Tibial nerve (tissue), 4 donors: ENCODE measurements around the gene DDB1. TPM values are rescaled to one million over a fixed set of nuclear protein-coding genes. Genes with fewer than 3 reads are reported as not detected.

Experiments used
- total RNA-seq, 4 donors: library from RNA; depleted of rRNA; stranded (reverse); fragments of >200 nt; gene quantifications; one replicate each; pipeline ENCODE4 v1.1.0, GENCODE V29; 2016

The DDB1 gene
- total RNA-seq, 4 donors from 2014 or later: 100 to 138 (median 113) TPM

Other genes with a start within 250 kb of the DDB1 start
- 1 to 10 TPM in 1 of 4 donors, under 1 TPM in 3; 0.20 to 1.8 (median 0.43) TPM for gene CD5, start 230.6 kb downstream of the DDB1 start, total RNA-seq
- gene VPS37C, start 171.7 kb downstream of the DDB1 start, total RNA-seq: 10 to 100 TPM; 11.8 to 22.2 (median 13.6) TPM
- gene PGA3, start 129.6 kb downstream of the DDB1 start, total RNA-seq: 10 to 100 TPM in 1 of 4 donors, 1 to 10 TPM in 1, not detected in 2; 1.5 to 11.1 TPM
- gene PGA4, start 110.8 kb downstream of the DDB1 start, total RNA-seq: 10 to 100 TPM in 1 of 4 donors, 1 to 10 TPM in 2, not detected in 1; 2.2 to 10.5 (median 8.6) TPM
- gene PGA5, start 91.9 kb downstream of the DDB1 start, total RNA-seq: 1 to 10 TPM in 1 of 4 donors, not detected in 3; 3.6 TPM
- 1 to 10 TPM; 1.3 to 6.3 (median 4.3) TPM for gene VWCE, start 37.8 kb downstream of the DDB1 start, total RNA-seq
- 10 to 100 TPM; 15.0 to 39.6 (median 24.5) TPM for gene TKFC, start 123 bp upstream of the DDB1 start, total RNA-seq
- 10 to 100 TPM; 44.2 to 68.2 (median 45.8) TPM for gene CYB561A3, start 28.8 kb upstream of the DDB1 start, total RNA-seq
- 10 to 100 TPM; 20.5 to 31.4 (median 26.9) TPM for gene TMEM138, start 29.3 kb upstream of the DDB1 start, total RNA-seq
- 10 to 100 TPM; 14.2 to 21.9 (median 14.6) TPM for gene TMEM216, start 59.5 kb upstream of the DDB1 start, total RNA-seq
- gene CPSF7, start 96.9 kb upstream of the DDB1 start, total RNA-seq: 10 to 100 TPM; 38.1 to 48.6 (median 44.7) TPM
- 10 to 100 TPM; 26.4 to 88.1 (median 70.3) TPM for gene SDHAF2, start 97.0 kb upstream of the DDB1 start, total RNA-seq
- gene LRRC10B, start 175.6 kb upstream of the DDB1 start, total RNA-seq: 1 to 10 TPM in 2 of 4 donors, under 1 TPM in 2; 0.21 to 3.6 (median 1.0) TPM
- 1 to 10 TPM; 1.2 to 2.5 (median 1.8) TPM for gene SYT7, start 248.0 kb upstream of the DDB1 start, total RNA-seq